Gastrocnemius medialis (tissue), 4 donors: ENCODE results near the gene TMEM143. TPM values are rescaled to one million over a fixed set of nuclear protein-coding genes. Genes with fewer than 3 reads are reported as not detected.
"Not testable (repeated sequence)": the region's sequence is repeated elsewhere in the genome, so short reads cannot be mapped to it uniquely, and the experiment has no call there.

Experiments
- ATAC-seq, 2 donors: fragments of 150-250 bp; one replicate each; pipeline ENCODE4 v1.9.1; 2016
- DNase-seq, 2 donors: peaks; one replicate each; pipeline ENCODE4 v3.0.0-alpha.2; 2019
- H3K27ac ChIP-seq, 4 donors: fragments of 200-600 bp; sonication (generic); 1 replicate in 1 of 4; 2 replicates in 3 of 4; pipeline ENCODE4 v1.5.1; 2016 to 2018; ENCODE audit warnings: mild to moderate bottlenecking in 2 of 4, moderate library complexity in 1 of 4
- H3K27me3 ChIP-seq, 3 donors: fragments of 200-600 bp; sonication (generic) in 2 of 3; 1 replicate in 1 of 3; 2 replicates in 2 of 3; pipeline versions ENCODE4 v1.5.1 to v1.6.0; 2016 to 2019; ENCODE audit warnings: mild to moderate bottlenecking in 1 of 3, moderate library complexity in 1 of 3
- H3K36me3 ChIP-seq, 2 donors: fragments of 200-600 bp; sonication (generic) in 1 of 2; one replicate each; pipeline ENCODE4 v1.5.1; 2017 to 2018
- H3K4me1 ChIP-seq, 2 donors: fragments of 200-600 bp; sonication (generic) in 1 of 2; one replicate each; pipeline ENCODE4 v1.5.1; 2016 to 2017; ENCODE audit warnings: mild to moderate bottlenecking in 2 of 2
- H3K4me3 ChIP-seq, 4 donors: fragments of 200-600 bp; sonication (generic) in 3 of 4; 1 replicate in 1 of 4; 2 replicates in 3 of 4; pipeline ENCODE4 v1.5.1; 2016 to 2019; ENCODE audit warnings: mild to moderate bottlenecking in 2 of 4
- H3K9me3 ChIP-seq, 3 donors: fragments of 200-600 bp; sonication (generic) in 2 of 3; 1 replicate in 1 of 3; 2 replicates in 2 of 3; pipeline ENCODE4 v1.5.1; 2016 to 2019
- CTCF ChIP-seq, 5 experiments: fragments of 450-650 bp in 3 of 5; fragments of 200-600 bp in 2 of 5; sonication (generic) in 2 of 5; IDR thresholded peaks in 4 of 5; conservative IDR thresholded peaks in 1 of 5; 1 replicate in 4 of 5; 2 replicates in 1 of 5; pipeline ENCODE4 v1.5.1; 2016 to 2019; ENCODE audit warnings: antibody characterized with exemption in 5 of 5, mild to moderate bottlenecking in 3 of 5, moderate library complexity in 3 of 5
- POLR2A ChIP-seq, 2 donors: fragments of 450-650 bp; IDR thresholded peaks; one replicate each; pipeline ENCODE4 v1.6.1; 2017; ENCODE audit warnings: antibody characterized with exemption in 2 of 2, mild to moderate bottlenecking in 2 of 2, moderate library complexity in 2 of 2
- in situ Hi-C, 4 donors: fragments of 200-750 bp; cut with MboI; loops; one replicate each; pipeline versions ENCODE4 v1.15.0 to v1.8.0; 2017; ENCODE audit warnings: low sequenced_read_pairs in 4 of 4
- intact Hi-C: fragments of 100-400 bp; cut with DNase I; formaldehyde crosslinking; loops from one replicate; pipeline ENCODE4 v1.15.1; 2023; ENCODE audit warnings: low total_unique reads
- total RNA-seq, 4 donors: library from RNA; depleted of rRNA; stranded (reverse); fragments of >200 nt; gene quantifications; one replicate each; pipeline versions ENCODE4 v1.1.0 to v1.2.3, GENCODE V29; 2016

Gene TMEM143
- total RNA-seq, 4 donors from 2014 or later: 28.8 to 42.3 (median 40.7) TPM

DNA sequence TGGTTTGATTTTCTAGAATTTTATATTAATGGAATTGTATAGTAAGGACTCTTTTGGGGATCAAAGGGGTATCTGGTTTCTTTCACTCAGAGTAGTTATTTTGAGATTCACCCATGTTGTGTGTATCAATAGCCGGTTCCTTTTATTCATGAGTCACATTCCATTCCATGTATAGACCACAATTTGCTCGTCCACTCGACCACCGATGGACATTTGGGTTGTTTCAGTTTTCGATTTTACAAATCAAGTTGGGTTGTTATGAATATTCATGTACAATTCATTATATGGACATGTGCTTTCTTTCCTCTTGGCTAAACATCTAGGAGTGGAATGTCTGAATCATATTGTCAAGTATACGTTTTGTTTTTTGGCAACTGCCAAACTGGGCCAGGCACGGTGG is 48.0 kb downstream of the TMEM143 start:
- intact Hi-C loops: no loop called here
- Histone ChIP-seq H3K27me3 (no peaks in the 10 kb centered on the region), H3K36me3 (no peaks in the 10 kb centered on the region), H3K27ac (no peak overlapping the region), H3K9me3 (no peaks in the 10 kb centered on the region), H3K4me1 (peaks cover 6 to 7% of the 10 kb centered on the region in 2 donors), H3K4me3 (no peak overlapping the region)
- DNase-seq (no peak), ATAC-seq (no peak)
- TF ChIP-seq POLR2A (IDR thresholded peaks at IDR 0.05) (no peak), CTCF (IDR thresholded peaks at IDR 0.05 in 4 of 5, conservative IDR thresholded peaks at IDR 0.05 in 1 of 5) (no peak)
- in situ Hi-C loops: loop anchor here in 2 of 4 donors (25.0 kb wide), 1 partner anchor 272 kb away; no protein-coding TSS in a partner anchor

- no peaks in the 10 kb centered on the region for H3K9me3 ChIP-seq
- in situ Hi-C loops: loop anchor here in 2 of 4 donors (25.0 kb wide), 1 partner anchor 276 kb away; no protein-coding TSS in a partner anchor
- no peak for TF ChIP-seq POLR2A (IDR thresholded peaks at IDR 0.05)
- TF ChIP-seq CTCF (IDR thresholded peaks at IDR 0.05 in 4 of 5, conservative IDR thresholded peaks at IDR 0.05 in 1 of 5): no peak
- H3K4me1 ChIP-seq: peaks cover 10 to 13% of the 10 kb centered on the region in 2 donors
- ATAC-seq (no peak), DNase-seq (no peak)
- H3K27me3 ChIP-seq: no peaks in the 10 kb centered on the region
- no peaks in the 10 kb centered on the region for H3K36me3 ChIP-seq
- intact Hi-C loops: no loop called here
- peak overlapping the region in 2 of 4 donors; percentile 60 to 67 for H3K27ac ChIP-seq
- no peak overlapping the region for H3K4me3 ChIP-seq
These were observed 52.4 kb downstream of the TMEM143 start for GRCh38 chr19:48311384-48311783.

- Histone ChIP-seq H3K4me3 (no peak overlapping the region), H3K4me1 (peaks cover 10 to 13% of the 10 kb centered on the region in 2 donors), H3K9me3 (no peaks in the 10 kb centered on the region), H3K27me3 (no peaks in the 10 kb centered on the region), H3K36me3 (no peaks in the 10 kb centered on the region), H3K27ac (peak overlapping the region; percentile 51 to 67 (median 64))
- in situ Hi-C loops: loop anchor here in 2 of 4 donors (25.0 kb wide), 1 partner anchor 277 kb away; no protein-coding TSS in a partner anchor
- intact Hi-C loops: no loop called here
- ATAC-seq (peak; percentile 57 to 71), DNase-seq (no peak)
- no peak for TF ChIP-seq POLR2A (IDR thresholded peaks at IDR 0.05)
- TF ChIP-seq CTCF (IDR thresholded peaks at IDR 0.05 in 4 of 5, conservative IDR thresholded peaks at IDR 0.05 in 1 of 5): no peak
These were observed 53.5 kb downstream of the TMEM143 start for GRCh38 chr19:48310227-48310626.

DNA sequence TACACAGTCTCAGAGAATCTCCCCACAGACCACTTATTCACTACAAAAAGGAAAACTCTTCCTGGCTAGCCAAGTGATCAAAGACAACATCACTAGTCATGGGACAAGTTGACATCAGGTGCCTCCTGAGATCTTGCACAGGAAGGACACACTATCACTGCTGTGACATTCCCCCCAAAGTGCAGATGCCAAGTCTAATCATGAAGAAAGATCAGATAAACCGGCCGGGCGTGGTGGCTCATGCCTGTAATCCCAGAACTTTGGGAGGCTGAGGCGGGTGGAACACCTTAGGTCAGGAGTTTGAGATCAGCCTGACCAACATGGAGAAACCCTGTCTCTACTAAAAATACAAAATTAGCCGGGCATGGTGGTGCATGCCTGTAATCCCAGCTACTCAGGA is 54.0 kb downstream of the TMEM143 start:
- in situ Hi-C loops: loop anchor here in 2 of 4 donors (25.0 kb wide), 1 partner anchor 278 kb away; no protein-coding TSS in a partner anchor
- intact Hi-C loops, H3K27me3 ChIP-seq, DNase-seq, H3K4me3 ChIP-seq, ATAC-seq, H3K9me3 ChIP-seq, H3K36me3 ChIP-seq: not testable (repeated sequence)
- Histone ChIP-seq H3K27ac (peak overlapping the region; percentile 51 to 67 (median 64)), H3K4me1 (peaks cover 10 to 13% of the 10 kb centered on the region in 2 donors)

- ATAC-seq: no peak
- Histone ChIP-seq H3K36me3 (no peaks in the 10 kb centered on the region), H3K4me3 (no peak overlapping the region), H3K9me3 (no peaks in the 10 kb centered on the region), H3K27ac (peak overlapping the region; percentile 51 to 67 (median 64)), H3K27me3 (no peaks in the 10 kb centered on the region), H3K4me1 (peaks cover 10 to 13% of the 10 kb centered on the region in 2 donors)
- DNase-seq: no peak
- intact Hi-C loops (no loop called here), in situ Hi-C loops (loop anchor here in 2 of 4 donors (25.0 kb wide), 1 partner anchor 278 kb away; no protein-coding TSS in a partner anchor)
- no peak for TF ChIP-seq CTCF (IDR thresholded peaks at IDR 0.05 in 4 of 5, conservative IDR thresholded peaks at IDR 0.05 in 1 of 5)
- TF ChIP-seq POLR2A (IDR thresholded peaks at IDR 0.05): no peak
These were observed 54.8 kb downstream of the TMEM143 start for GRCh38 chr19:48308631-48309586.
